ENCODE data around the gene ACSM6. TPM values are rescaled to one million over a fixed set of nuclear protein-coding genes. Genes with fewer than 3 reads are reported as not detected.

Gene ACSM6
- total RNA-seq, 1 donor from 2014 or later, result not detected

GRCh38 chr10:95264227-95265051, 70.4 kb downstream of the ACSM6 start:
- TF ChIP-seq CTCF (IDR thresholded peaks at IDR 0.05; ENCODE audit: partially characterized antibody, unreplicated experiment), result no peak
- no peaks in the 10 kb centered on the region for H3K36me3 Mint-ChIP-seq (ENCODE audit: unreplicated experiment)
- DNase-seq, result no peak
- no peaks in the 10 kb centered on the region for H3K4me1 Mint-ChIP-seq (ENCODE audit: low read depth, unreplicated experiment)
- peaks cover 2% of the 10 kb centered on the region for H3K27me3 Mint-ChIP-seq (ENCODE audit: unreplicated experiment)
- H3K27ac Mint-ChIP-seq (ENCODE audit: unreplicated experiment), result no peak overlapping the region
- H3K9me3 Mint-ChIP-seq (ENCODE audit: unreplicated experiment), result no peaks in the 10 kb centered on the region
- H3K4me3 Mint-ChIP-seq (ENCODE audit: unreplicated experiment), result no peak overlapping the region

- no peak for TF ChIP-seq CTCF (IDR thresholded peaks at IDR 0.05; ENCODE audit: partially characterized antibody, unreplicated experiment)
- Mint-ChIP-seq H3K27ac (ENCODE audit: unreplicated experiment) (no peak overlapping the region), H3K4me1 (ENCODE audit: low read depth, unreplicated experiment) (no peaks in the 10 kb centered on the region), H3K27me3 (ENCODE audit: unreplicated experiment) (peaks cover 2% of the 10 kb centered on the region), H3K4me3 (ENCODE audit: unreplicated experiment) (no peak overlapping the region), H3K9me3 (ENCODE audit: unreplicated experiment) (no peaks in the 10 kb centered on the region), H3K36me3 (ENCODE audit: unreplicated experiment) (no peaks in the 10 kb centered on the region)
- no peak for DNase-seq
Observed at GRCh38 chr10:95265572-95265971, 71.5 kb downstream of the ACSM6 start.

GRCh38 chr10:95266674-95267095, 72.6 kb downstream of the ACSM6 start:
- DNase-seq, result no peak
- peaks cover 2% of the 10 kb centered on the region for H3K27me3 Mint-ChIP-seq (ENCODE audit: unreplicated experiment)
- no peaks in the 10 kb centered on the region for H3K4me1 Mint-ChIP-seq (ENCODE audit: low read depth, unreplicated experiment)
- no peak overlapping the region for H3K27ac Mint-ChIP-seq (ENCODE audit: unreplicated experiment)
- no peak overlapping the region for H3K4me3 Mint-ChIP-seq (ENCODE audit: unreplicated experiment)
- no peaks in the 10 kb centered on the region for H3K36me3 Mint-ChIP-seq (ENCODE audit: unreplicated experiment)
- TF ChIP-seq CTCF (IDR thresholded peaks at IDR 0.05; ENCODE audit: partially characterized antibody, unreplicated experiment), result no peak
- H3K9me3 Mint-ChIP-seq (ENCODE audit: unreplicated experiment), result no peaks in the 10 kb centered on the region

GRCh38 chr10:95267251-95267650, 73.2 kb downstream of the ACSM6 start:
- peaks cover 2% of the 10 kb centered on the region for H3K27me3 Mint-ChIP-seq (ENCODE audit: unreplicated experiment)
- no peak for TF ChIP-seq CTCF (IDR thresholded peaks at IDR 0.05; ENCODE audit: partially characterized antibody, unreplicated experiment)
- no peak overlapping the region for H3K4me3 Mint-ChIP-seq (ENCODE audit: unreplicated experiment)
- H3K27ac Mint-ChIP-seq (ENCODE audit: unreplicated experiment), result no peak overlapping the region
- H3K9me3 Mint-ChIP-seq (ENCODE audit: unreplicated experiment), result no peaks in the 10 kb centered on the region
- no peaks in the 10 kb centered on the region for H3K36me3 Mint-ChIP-seq (ENCODE audit: unreplicated experiment)
- no peaks in the 10 kb centered on the region for H3K4me1 Mint-ChIP-seq (ENCODE audit: low read depth, unreplicated experiment)
- DNase-seq, result no peak

GRCh38 chr10:95268438-95268837, 74.4 kb downstream of the ACSM6 start:
- Mint-ChIP-seq H3K9me3 (ENCODE audit: unreplicated experiment) (no peaks in the 10 kb centered on the region), H3K4me1 (ENCODE audit: low read depth, unreplicated experiment) (no peaks in the 10 kb centered on the region), H3K27ac (ENCODE audit: unreplicated experiment) (peak overlapping the region; percentile 43), H3K36me3 (ENCODE audit: unreplicated experiment) (no peaks in the 10 kb centered on the region), H3K4me3 (ENCODE audit: unreplicated experiment) (no peak overlapping the region), H3K27me3 (ENCODE audit: unreplicated experiment) (peaks cover 2% of the 10 kb centered on the region)
- no peak for TF ChIP-seq CTCF (IDR thresholded peaks at IDR 0.05; ENCODE audit: partially characterized antibody, unreplicated experiment)
- no peak for DNase-seq

All from glutamatergic neuron (in vitro differentiated cells).